Activated T-cell treated with anti-CD3 and anti-CD28 coated beads for 48 hours (primary cell): Measurements from ENCODE around the gene RNF181.
"Not testable (repeated sequence)": the region's sequence is repeated elsewhere in the genome, so short reads cannot be mapped to it uniquely, and the experiment has no call there.

Experiments
- DNase-seq: peaks from one replicate; pipeline ENCODE4 v3.0.0-alpha.2; 2020; ENCODE audit warnings: low read depth

RNF181 gene, protein sequence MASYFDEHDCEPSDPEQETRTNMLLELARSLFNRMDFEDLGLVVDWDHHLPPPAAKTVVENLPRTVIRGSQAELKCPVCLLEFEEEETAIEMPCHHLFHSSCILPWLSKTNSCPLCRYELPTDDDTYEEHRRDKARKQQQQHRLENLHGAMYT

DNA sequence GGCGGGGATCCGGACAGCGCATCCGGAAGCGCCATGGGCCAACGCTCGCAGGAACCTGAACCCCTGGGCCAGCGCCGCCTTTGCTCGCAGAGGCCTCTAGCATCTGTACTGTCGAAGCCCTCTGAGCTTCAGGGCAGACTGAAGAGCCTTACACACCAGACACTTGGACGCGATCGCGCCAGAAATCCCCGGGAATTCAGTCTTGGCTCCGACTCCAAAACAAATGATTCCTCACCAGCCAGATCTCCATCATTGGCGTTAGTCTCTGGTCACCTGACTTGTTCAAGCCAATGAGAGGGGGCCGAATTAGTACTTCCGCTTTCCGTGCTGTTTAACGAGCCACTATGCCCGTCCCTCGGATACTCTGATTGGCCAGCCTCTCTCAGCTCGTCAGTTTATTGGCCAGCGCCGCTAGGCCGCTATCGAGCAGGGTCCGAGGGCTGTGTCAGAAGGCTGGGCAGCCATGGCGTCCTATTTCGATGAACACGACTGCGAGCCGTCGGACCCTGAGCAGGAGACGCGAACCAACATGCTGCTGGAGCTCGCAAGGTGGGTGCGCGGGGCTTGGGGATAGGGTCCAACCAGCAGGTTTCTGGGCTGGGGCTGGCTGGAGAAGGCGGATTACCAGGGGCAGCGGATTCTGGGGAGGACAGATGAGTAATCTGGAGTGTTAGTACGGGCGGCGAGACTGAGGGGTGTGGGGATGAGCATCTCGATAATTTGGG is at the start of gene RNF181:
Gene RNF181 (plus strand): TSS at position 445 of the 725 bp plus-strand sequence. CDS start 19 bp downstream, at position 464.
- peak; percentile 83 for DNase-seq

DNA sequence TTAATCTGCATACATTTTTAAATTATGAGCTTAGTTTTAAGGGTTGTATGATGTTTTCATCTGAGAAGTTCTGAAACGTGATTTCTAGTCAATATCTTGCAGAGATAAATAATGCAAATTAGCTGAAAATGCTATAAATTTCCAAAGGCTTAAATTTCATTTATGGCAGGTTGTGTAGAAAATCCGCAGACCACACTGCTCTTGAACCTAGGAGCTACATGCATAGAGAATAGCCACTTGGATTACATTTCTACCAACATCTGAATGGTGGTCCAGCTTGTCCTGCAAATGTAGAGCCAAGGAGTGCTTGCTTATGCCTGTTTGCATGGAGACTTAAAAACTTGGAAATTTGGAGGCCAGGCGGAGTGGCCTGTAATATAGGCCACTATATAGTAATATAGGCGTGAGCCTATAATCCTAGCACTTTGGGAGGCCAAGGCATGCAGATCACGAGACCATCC is 49.7 kb upstream of the RNF181 start:
- no peak for DNase-seq

DNA sequence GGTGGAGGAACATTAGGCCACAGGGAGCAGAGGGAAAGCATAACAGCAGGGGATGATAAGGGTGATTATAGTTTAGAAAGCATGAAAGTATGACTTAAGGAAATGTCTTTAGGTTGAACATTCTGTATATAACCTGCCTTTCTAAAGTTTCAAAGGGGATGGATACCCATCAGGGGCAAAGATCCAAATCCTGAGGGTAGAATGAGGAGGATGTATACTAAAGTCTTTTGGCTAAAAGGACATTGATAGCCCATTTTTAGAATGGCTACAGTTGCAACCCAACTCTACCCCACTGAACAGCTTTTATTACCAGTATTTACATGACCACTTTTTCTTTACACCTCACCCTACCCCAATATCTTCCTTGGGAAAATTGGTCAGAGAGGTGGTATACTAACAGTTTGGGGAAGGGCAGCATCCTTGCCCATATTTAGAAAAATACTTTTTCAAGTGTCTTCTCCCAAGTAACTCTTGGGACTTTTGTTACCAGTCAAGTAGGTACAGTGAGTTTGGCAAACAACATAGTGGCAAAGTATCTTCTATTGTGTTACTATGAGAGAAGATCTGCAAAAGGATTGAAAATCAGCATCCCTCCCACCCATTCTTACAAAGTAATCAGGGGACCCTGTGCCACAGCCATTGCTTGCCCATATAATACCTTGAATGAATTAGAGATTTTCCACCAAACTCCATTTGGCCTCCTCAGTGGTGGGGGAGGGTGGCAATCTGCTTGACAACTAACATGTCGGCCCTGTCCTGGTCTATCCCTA is 48.3 kb upstream of the RNF181 start:
- no peak for DNase-seq

DNA sequence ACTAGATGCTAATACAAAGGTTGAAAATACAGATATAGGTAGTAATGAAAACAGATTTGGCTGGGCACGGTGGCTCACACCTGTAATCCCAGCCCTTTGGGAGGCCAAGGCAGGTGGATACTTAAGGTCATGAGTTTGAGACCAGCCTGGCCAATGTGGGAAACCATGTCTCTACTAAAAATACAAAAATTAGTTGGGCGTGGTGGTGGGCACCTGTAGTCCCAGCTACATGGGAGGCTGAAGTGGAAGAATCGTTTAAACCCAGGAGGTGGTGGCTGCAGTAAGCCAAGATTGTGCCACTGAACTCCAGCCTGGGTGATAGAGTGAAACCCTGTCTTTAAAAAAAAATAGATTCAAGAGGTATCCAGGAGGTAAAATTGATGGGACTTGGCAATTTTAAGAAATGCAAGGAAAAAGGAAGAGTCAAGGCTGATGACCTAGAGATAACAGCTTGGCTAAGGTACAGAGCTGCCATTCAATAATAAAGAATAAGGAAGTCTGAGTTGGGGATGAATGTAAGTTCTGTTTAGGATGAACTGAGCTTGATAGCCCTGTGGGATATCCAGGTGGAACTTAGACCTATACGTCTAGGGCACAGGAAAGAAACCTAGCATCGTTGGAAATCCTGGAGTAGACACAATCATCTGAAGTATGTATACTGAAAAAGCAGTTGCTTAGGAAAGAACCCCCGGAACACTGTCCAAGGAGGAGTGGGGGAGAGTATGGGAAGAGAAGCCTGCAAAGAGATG is 47.5 kb upstream of the RNF181 start:
- DNase-seq = no peak

DNA sequence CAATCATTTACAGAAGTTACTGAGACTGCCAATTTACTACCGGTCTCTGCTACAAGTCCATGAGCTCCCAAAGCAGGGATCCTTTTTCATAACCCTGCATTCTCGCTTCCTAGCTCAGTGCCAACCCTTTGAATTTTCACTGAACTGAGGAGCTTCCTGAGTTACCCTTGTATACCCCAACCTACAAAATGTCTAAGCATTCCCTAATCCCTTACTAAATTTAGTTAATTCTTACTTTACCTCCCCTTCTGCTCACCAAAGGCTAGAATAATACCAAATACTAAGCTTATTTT is 47.0 kb upstream of the RNF181 start:
- DNase-seq = no peak

DNA sequence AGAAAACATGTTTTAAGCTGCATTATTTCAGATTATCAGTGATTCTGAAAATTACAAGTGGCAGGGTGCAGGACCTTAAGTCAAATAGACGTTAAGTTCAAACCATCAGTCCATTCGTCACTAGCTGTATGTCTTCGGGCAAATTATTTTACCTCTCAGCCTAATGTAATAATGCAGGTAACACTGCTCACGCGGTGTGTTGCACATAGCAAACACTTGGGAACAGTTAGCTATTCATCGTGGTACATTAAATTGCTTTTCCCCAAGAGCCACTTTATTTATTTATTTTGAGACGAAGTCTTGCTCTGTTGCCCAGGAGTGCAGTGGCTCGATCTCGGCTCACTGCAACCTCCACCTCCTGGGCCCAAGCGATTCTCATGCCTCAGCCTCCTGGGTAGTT is 46.5 kb upstream of the RNF181 start:
- DNase-seq = no peak

DNA sequence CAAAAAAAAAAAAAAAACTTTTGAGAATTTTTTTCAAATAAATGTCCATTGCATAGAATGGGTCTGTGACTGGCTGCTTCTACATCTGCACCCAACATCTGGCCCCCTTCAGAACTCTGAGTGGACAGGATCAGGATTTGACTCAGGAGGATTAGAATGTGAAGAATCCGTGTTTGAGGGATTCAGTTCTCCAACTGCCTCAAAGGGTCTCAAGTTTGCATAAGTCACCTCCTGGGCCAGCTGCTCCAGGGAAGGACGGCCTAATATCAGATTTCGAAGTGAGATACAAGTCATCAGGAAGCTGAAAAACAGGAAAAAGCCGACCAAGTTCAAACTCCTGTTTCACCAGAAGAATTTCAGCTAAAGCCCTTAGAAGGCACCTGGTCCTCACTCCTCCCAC is 45.7 kb upstream of the RNF181 start:
- no peak for DNase-seq

DNA sequence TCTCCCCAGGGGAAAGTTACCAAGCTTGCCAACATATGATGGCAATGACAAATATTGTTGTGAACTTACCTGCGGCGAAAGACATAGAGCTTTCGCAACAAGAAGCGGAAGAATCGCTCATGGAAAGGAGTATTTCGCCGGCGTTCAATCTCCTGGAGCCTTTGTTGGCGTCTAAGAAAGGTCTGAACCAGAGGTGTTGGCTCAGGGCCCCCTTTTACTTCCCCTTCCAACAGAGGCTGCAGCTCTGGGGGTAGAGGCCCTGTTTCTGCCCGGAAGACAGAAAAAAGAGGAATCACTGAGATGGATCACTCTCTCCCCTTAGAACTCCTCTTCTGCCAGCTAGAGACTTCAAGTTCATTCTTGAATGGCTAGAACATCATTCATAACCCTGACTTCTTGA is 45.1 kb upstream of the RNF181 start:
- no peak for DNase-seq

DNA sequence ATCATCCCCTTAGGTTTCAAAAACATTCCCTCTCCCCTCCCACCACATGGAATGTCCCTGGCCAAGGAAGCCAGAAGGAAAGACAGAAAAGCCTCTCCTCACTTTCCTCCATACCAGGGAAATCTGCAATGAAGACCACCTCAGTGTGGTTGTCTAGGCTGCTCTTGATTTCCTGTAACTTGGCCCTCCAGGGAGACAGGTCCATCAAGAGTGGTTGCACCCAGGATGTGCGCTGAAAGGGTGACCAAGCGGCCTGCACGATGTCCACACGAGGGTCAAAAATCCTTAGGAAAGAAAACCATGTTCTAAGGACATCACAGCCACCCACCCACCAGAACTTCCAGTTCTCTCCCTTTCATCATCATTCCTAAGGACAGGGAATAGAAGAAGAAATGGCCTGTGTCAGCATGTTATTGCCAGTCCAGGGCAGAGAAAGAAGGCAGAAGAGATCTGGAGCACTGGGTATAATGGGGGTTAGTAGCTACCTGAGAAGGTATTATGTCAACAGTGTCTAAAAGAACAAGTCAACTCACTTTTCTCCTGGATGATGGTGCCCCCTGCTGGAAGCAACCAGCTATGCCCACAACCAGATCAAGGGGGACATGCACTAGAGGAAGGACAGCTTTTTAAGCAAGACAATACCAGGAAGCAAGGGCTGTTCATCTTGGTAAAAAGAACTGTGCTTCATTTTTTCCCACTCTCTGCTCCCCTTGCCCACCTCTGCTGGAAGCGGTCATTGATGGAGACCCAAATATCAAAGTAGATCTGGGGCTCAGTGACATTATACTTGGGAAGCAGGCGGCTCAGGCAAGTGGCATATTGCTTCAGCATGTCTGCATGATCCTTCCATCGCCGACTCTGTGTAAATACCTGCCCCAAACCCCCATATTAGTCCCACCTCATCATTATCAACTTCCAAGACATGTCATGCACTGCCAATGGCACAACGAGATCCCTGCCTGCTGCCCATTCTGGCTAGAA is 43.6 kb upstream of the RNF181 start:
- peak; percentile 71 for DNase-seq

DNA sequence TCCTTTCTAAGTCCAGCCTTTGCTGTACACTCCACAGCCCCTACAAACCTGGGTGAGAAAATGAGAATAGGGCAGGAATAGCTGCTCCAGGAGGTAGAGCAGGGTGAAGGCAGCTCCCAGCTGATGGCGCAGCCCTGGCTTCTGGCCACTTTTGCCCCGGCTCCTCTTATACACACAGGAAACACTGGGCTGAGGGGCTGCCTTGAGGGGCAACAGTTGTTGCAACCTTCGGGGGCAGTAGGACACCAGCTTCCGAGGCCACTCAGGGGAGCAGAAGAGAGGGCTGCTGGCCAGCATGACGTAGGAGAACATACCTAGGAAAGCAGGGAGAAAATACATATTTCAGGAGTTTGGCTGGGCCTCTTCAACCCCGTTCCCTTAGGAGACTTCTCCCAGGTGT is 42.4 kb upstream of the RNF181 start:
- DNase-seq = no peak

DNA sequence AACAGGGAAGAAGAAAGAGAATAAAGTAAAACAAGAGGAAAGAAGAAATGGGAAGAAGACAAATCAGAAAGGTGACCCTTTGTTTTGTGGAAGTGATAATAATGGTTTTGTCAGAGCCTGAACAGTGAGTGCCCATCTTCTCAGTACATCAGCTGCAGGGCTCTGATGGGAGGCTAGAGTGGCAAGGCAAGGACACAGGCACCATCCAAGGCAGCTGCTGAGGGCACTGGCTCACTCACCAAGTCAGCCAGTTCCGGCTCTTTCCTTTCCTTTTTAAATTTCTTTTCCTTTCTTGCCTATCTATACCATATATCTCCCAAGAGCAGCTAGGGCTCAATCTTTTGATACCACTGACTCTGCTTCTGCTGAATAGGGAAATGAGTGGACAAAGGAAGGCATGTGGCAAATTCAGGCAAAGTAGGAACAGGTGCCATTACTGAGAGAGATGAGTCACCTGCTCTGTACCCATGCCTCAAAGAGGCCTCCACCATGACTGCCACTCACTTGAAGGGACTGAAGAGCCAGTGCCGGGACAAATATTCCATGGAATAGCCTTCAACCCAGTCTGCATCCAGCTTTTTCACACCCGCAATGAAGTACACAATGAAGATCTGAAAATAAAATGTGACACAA is 40.4 kb upstream of the RNF181 start:
- no peak for DNase-seq

DNA sequence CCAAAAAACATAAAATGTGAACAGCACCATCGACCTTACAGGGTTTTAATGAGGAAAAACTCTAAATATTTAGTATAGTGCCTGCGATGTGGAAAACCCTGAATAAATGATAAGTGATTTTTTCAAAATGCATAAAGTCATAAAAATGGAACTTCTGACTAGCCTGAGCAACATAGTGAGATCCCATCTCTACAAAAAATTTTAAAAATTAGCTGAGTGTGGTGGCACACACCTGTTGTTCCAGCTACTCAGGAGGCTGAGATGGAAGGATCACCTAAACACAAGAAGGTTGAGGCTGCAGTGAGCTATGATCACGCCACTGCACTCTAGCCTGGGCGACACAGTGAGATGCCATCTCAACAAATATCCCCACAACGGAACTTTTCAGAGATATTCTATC is 38.4 kb upstream of the RNF181 start:
- DNase-seq = no peak

DNA sequence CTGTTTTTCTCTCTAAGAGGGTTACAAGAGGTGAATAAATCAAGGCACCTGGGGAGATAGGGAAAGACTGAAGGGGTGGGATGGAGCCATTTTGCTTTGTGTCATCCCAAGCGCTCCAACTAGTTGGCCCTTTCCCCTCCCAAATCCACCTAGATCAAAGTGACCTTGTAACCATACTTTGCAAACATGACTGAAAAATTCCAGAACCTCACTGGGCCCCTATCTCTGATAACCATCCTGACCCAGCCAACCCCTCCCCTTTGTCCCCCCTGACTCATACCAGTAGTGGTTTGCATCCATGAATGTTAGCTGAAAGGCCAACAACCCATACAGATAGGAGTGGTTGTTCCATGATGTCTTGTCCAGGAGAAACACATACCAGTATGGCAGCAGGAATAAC is 37.4 kb upstream of the RNF181 start:
- no peak for DNase-seq

DNA sequence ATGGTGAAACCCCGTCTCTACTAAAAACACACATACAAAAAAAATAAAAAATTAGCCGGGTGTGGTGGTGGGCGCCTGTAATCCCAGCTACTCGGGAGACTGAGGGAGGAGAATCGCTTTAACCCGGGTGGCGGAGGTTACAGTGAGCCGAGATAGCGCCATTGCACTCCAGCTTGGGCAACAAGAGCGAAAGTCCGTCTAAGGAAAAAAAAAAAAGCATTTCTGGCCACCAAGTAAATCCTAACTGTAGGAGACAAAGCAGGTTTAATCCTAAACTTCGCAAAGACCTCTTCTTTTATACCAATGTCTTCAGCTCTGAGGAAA is 35.2 kb upstream of the RNF181 start:
- not testable (repeated sequence) for DNase-seq

DNA sequence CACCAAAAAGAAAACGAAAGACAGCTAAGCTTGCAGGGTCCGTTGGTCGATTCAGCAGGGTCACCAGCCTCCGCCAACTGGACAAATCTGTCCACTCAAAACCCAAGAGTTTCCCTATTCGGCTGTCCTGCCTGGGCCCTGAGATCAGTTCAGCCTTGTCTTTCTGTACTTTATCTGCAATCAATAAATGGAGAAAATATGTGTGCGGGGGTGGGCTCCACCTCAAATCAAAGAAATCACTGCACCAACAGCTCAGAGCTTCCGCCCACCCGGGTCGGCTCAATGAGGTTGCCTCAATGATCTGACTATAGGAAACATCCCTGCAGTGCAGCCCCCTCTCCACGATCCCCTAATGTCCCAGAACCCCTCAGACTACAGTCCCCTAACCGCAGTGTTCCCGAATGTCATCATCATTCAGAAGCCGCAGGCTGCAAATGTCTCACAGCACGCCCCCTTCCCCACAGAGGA is 34.7 kb upstream of the RNF181 start:
- DNase-seq = peak; percentile 27

DNA sequence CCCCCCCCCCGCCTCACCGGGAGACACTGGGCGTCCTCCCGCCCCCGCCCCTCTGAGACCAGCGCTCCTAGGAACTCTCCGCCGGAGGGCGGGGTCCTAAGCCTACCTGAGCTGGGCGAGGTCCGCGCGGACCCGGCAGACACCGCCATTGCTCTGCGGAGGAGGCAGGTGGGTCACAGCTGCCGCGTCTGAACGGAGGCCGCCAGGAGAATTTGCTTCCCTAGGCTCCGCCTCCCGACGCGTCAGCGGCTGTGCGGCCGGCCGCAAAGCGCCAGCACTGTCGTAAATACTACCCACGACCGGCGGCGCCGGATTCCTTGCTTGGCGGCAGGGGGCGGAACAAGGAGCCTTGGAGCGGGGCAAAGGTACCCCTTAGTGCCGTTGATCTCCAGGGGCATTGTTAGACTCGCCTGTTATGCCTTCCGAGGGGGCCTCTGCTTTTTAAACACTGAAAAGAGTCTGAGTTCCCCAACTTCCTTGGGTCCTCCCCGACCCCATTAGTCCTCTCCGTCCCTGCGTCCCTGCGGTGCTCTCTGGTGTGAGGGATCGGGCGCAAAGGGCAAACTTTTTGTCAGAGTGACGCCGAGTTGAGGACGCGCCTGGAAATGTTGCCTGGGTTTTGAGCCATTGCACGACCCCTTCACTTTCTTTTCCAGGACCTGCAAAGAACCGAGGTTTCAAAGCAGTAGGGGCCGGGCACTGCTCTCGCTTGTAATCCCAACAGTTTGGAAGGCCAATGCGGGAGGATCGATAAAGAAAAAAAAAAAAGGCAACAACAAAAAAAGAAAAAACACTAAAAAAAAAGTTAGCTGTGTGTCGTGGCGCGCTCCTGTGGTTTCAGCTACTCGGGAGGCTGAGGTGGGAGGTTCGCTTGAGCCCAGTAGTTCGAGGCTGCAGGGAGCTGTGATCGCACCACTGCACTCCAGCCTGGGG is 34.0 kb upstream of the RNF181 start, which contains the start of gene GGCX:
Gene GGCX (minus strand): TSS at position 214 of the 933 bp plus-strand sequence. CDS start 65 bp downstream, at position 149.
- DNase-seq = peak; percentile 96

DNA sequence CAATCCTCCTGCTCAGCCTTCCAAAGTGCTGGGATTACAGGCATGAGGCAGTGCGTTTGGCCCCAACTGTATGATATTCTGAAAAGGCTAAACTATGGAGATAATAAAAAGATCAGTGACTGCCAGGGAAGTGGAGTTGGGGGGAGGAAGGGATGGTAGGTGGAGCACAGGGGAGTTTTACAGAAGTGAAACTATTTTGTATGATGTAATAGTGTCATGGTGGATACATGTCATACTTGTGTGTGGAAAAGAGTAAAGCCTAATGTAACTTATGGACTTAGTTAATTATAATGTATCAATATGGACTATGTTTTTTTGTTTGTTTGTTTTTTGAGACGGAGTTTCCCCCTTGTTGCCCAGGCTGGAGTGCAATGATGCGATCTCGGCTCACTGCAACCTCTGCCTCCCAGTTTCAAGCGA is 31.4 kb upstream of the RNF181 start:
- no peak for DNase-seq

DNA sequence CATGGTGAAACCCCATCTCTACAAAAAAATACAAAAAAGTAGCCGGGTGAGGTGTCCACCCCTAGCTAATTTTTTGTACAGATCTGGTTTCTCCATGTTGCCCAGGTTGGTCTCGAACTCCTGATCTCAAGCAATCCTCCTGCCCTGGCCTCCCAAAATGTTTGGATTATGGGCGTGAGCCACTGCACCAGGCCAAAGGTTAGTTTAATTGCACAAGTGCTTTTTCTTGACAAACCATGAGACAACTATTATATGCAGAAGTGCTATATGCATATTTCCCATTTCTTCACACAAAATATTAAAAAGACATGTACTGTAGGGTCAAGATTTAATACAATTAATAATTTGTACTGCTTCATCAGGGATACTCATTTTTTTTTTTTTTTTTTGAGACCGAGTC is 29.3 kb upstream of the RNF181 start:
- DNase-seq = no peak

DNA sequence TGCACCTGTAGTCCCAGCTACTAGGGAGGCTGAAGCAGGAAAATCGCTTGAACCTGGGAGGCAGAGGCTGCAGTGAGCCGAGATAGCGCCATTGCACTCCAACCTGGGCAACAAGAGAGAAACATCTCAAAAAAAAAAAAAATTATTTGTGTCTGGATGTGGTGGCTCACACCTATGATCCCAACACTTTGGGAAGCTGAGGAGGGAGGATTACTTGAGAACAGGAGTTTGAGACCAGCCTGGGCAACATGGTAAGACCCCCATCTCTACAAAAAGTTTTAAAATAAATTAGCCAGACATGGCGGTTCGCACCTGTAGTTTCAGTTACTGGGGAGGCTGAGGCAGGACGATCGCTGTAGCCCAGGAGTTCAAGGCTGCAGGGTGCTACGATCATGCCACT is 19.8 kb upstream of the RNF181 start:
- DNase-seq = no peak

DNA sequence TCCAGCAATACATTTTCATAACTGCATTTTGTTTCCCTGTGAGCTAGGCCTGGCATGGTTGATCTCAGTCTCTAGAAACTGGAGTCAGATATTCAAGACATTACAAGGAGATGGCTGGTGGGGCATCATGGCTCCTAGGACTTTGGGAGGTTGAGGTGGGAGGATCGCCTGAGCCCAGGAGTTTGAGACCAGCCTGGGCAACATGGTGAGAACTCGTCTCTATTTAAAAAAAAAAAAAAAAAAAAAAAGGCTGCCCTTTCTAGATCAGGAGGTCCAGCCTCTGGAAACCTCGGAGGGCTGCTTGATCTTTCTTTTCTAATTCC is 18.5 kb upstream of the RNF181 start:
- DNase-seq = no peak
